Esophagus muscularis mucosa (tissue), 4 donors: ENCODE data around the gene HOXB6.

Experiments
- CTCF ChIP-seq, 3 experiments: fragments of 200-600 bp in 2 of 3; fragments of 450-650 bp in 1 of 3; sonication (generic) in 2 of 3; IDR thresholded peaks; one replicate each; pipeline ENCODE4 v1.5.1; 2017 to 2019; ENCODE audit warnings: antibody characterized with exemption in 3 of 3, mild to moderate bottlenecking in 2 of 3, moderate library complexity in 1 of 3
- EP300 ChIP-seq: sonication (generic); formaldehyde crosslinking; IDR thresholded peaks from one replicate; pipeline ENCODE4 v1.6.1; 2017; ENCODE audit warnings: antibody characterized with exemption
- POLR2A ChIP-seq: fragments of 450-650 bp; IDR thresholded peaks from one replicate; pipeline ENCODE4 v1.6.1; 2017; ENCODE audit warnings: antibody characterized with exemption, moderate library complexity, mild to moderate bottlenecking, low read depth

- TF ChIP-seq EP300 (no peak), CTCF (IDR thresholded peaks at IDR 0.05) (no peak), POLR2A (no peak)
These were observed 35.6 kb downstream of the HOXB6 start for GRCh38 chr17:48569240-48569582.
